HG03439 (cell line): ENCODE results near the gene ADAM12.

Experiments
- ATAC-seq: cut with Tn5 transposase; IDR thresholded peaks from one replicate; pipeline ENCODE4 v1.9.1; 2021; ENCODE audit warnings: mild to moderate bottlenecking, moderate library complexity; ENCODE audit not compliant: unreplicated experiment

The ADAM12 gene

GRCh38 chr10:126041804-126042231 lies 346.5 kb downstream of the ADAM12 start:
- peak; percentile 100 for ATAC-seq

- no peak for ATAC-seq
Observed at GRCh38 chr10:126041117-126041516, 347.2 kb downstream of the ADAM12 start.

DNA sequence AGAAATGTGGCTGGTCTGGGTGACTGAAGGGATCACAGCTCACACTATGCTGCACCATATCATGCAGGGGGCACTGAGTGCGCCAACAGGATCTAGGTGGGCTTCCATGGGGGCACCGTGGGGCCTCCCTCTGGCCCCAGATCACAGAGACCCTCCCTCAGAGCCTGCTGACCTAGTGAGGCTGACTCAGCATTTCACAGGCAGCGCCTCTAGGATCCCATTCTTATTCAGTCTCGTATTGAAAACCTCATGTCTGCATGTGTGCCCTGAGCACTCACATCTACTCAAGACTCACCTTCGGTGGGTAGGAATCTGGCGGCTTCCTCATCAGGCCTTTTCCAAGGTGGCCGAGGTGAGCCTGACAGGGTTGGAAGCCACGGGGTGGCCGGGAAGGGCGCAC lies 350.3 kb downstream of the ADAM12 start:
- no peak for ATAC-seq

DNA sequence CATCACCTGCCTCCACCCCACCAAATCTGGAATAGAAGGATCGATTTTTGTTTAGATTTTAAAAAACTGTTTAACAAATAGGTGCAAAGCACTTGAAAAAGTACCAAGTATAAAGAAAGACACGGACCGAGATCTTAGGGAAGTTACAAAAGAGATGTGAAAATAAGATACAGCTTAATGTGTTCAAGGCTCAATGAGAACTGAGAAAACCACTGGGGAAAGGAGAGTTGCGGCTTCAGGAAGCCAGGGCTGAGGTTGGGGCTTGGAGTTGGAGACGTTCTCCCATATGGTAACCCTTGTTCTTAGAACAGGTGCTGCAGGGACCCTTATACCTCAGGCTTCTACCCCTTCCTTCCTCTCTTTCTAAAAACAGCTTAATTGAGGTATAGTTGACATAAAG lies 351.8 kb downstream of the ADAM12 start:
- ATAC-seq, result no peak

- ATAC-seq, result no peak
Observed at GRCh38 chr10:126034586-126034985, 353.7 kb downstream of the ADAM12 start.

DNA sequence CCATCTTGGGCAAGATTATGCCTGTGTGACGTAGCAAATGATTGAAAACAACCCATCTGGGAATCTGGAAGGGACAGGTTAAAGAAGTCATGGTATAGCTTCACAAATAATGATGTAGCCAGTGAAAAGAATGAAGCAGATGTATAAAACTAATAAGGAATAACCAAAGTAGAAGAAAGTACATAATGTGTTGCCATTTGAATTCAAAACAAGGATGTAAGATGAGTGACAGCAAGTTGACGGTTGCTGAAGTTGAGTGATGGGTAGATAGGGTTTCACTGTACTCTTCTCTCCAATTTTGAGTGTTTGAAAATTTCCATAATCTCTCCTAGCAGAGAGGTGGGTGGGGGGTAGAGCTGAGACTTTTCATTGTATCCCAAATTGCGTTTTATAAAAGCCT lies 358.3 kb downstream of the ADAM12 start:
- no peak for ATAC-seq

DNA sequence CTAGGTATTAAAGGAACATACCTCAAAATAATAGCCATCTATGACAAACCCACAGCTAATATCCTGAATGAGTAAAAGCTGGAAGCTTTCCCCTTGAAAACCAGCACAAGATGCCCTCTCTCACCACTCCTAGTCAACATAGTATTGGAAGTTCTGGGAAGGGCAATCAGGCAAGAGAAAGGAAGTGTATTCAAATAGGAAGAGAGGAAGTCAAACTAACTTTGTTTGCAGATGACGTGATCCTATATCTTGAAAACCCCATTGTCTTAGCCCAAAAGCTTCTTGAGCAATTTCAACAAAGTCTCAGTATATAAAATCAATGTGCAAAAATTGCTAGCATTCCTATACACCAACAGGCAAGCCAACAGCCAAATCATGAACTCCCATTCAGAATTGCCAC lies 360.6 kb downstream of the ADAM12 start:
- no peak for ATAC-seq

- ATAC-seq, result no peak
Observed at GRCh38 chr10:126022841-126023240, 365.4 kb downstream of the ADAM12 start.

- no peak for ATAC-seq
Observed at GRCh38 chr10:126021833-126022500, 366.3 kb downstream of the ADAM12 start.

- no peak for ATAC-seq
Observed at GRCh38 chr10:126017961-126018560, 370.2 kb downstream of the ADAM12 start.

- ATAC-seq, result no peak
Observed at GRCh38 chr10:126016882-126017281, 371.4 kb downstream of the ADAM12 start.

- ATAC-seq, result no peak
Observed at GRCh38 chr10:126016156-126016805, 372.0 kb downstream of the ADAM12 start.

DNA sequence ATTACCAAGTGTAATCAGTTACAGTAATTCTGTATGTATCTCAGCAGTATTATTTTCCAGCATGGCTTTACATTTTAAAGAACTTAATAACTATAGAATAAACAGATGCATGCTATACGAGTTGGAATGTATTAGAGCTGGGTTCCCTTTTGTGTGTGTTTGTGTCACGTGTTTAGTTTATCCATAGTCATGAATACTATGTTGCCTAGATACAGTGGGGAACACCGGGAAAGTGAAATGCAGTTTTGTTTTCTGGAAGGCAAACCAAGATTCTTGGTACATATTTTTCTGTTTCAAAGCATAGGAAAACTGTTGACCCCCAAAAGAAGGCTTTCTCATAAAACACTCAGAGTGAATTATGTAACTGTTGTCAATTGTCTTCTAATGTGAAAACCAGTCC lies 372.9 kb downstream of the ADAM12 start:
- ATAC-seq, result no peak

- no peak for ATAC-seq
Observed at GRCh38 chr10:126014309-126014708, 374.0 kb downstream of the ADAM12 start.

DNA sequence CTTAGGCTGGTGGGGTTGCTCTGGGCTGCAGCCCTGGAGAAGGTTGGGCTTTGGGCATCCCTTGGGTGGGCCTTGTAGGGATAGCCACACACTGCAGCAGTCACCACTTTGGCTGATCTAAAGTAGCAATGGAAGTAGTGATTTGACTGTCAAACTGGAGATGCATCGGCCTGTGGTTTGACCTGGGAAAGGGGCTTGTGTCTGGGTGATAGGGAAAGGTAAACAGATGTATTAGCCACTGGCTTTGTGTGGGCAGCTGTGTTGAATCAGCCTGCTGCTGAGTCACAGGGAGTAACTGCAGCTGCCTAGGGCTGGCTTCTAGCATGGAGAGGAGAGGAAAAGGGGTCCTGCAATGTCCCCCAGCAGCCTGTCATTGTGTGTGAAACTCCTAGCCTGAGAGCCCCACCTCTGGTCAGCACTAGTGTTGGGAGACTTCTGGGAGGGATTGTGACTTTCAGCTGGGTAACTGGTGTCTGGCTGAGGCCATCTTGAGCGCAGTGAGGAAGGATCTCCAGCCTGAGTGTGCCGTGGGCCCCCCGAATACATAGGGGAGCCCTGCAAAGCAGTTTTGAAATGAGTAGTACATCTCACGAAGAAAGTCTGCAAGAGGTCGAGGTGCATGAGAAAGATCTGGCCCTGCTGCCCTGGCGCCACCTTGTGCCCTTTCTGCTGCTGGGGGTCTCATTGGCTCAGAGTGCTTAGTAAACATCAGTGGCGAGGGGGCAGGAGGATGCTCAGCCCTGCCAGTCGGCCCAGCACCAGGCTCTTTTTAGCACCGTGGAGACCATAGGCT lies 374.6 kb downstream of the ADAM12 start:
- peak; percentile 78 for ATAC-seq

- no peak for ATAC-seq
Observed at GRCh38 chr10:126012485-126012884, 375.8 kb downstream of the ADAM12 start.

DNA sequence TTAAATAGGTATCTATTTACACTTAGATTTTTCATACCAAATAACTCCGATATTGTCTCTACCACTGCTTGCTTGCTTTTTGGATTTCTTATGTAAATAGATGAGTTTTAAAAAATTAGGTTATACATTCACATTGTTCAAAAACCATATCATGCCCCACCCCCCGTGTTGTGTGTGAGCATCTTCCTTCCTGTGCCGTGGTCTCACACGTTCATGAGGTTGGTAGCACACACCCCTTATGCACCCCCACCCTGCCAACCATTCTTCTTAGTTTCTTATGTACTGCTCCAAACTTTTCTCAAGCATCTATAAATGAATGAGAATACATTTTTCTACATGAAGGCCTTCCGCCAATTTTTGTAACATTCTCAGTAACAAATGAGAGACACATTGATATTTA lies 376.3 kb downstream of the ADAM12 start:
- no peak for ATAC-seq

GRCh38 chr10:126009650-126010049 lies 378.6 kb downstream of the ADAM12 start:
- no peak for ATAC-seq

DNA sequence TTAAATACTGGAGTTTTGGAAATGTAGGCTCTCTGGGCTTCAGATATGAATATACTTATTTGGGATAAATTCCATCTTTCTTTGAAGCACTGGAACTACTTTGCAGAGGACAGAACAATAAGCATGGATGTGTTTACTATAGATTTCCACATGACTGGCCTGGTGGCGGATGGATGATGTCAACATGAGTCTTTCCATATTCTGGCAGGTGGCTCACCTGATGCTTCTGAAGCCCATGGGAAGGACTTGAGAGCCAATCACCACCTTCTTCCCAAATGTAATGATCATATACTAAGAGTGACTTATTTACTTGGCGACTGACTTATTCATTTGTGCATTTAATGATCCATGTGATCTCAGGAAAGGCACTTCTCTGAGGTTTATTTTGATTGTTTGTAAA lies 381.4 kb downstream of the ADAM12 start:
- ATAC-seq, result no peak

DNA sequence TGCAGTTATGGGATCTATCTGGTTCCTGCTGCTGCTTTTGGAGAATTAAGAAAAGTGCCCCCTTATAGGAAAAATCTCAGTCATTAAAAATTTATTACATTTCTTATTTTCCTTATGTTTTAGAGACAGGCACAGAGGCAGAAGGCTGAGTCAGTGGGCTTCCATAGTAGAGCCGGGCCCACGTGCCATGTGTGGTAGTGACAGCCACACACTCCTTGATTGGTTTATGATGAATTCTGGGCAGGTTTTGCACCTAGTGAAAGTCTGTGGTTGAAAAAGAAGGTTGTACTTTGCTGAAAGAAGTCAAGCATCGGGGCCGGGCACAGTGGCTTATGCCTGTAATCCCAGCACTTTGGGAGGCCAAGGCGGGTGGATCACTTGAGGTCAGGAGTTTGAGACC lies 382.0 kb downstream of the ADAM12 start:
- ATAC-seq, result no peak

DNA sequence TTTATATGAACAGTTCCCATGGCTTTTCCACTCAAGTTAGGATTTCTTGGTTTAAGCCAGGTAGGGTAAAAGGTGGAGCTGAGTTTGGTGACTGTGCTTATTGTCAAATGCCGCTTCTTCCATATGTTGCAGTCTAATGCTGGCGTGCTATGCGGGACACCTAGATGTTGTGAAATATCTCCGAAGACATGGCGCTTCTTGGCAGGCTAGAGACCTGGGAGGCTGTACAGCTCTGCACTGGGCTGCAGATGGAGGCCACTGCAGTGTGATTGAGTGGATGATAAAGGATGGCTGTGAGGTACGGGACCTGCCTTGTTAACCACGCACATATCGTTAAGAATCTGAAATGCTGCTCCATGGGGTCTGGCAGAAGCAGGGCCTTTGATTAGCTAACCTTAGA lies 383.5 kb downstream of the ADAM12 start:
- no peak for ATAC-seq

- ATAC-seq, result no peak
Observed at GRCh38 chr10:126001576-126001975, 386.7 kb downstream of the ADAM12 start.
